ENCODE results near the gene PARP14.

Gene PARP14

DNA sequence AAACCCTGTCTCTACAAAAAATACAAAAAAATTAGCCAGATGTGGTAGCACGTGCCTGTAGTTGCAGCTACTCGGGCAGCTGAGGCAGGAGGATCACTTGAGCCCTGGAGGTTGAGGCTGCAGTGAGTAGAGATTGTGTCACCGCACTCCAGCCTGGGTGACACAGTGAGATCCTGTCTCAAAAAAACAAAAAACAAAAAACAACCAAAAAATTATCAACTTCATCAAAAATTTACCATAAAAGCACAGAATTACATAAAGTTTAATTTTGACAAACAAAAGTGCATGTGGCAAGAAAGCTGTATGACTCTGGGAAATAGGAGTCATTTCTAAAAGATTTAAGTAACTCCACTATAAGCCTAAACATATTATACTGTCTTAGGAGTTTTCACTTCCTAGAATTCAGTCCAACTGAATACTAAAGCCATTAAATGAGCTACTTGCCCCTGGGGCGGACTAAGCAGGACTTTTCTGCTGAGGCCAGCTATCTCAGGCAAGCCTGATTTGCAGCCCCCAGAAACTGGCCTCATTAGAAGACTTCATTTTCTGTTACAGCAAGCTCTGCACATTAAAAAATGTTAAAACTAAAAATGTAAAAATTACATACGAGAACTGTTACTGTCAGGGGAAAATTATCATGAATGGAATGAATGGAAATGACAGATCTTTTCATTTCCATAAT lies 90.0 kb downstream of the PARP14 start:
- no peak for DNase-seq (ENCODE audit: low read depth)

DNA sequence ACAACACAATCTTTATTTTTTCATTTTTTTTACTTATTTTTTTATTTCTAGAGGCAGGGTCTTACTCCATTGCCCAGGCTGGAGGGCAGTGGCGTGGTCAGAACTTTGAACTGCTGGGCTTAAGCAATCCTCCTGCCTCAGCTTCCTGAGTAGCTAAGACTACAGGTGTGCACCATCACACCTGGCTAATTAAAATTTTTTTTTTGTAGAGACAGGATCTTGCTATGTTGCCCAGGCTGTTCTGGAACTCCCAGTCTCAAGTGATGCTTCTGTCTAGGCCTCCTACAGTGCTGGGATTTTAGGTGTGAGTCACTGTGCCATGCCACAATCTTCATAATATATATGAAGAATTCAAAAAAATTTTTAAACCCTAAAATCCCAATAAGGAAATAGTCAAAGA lies 92.2 kb downstream of the PARP14 start:
- DNase-seq (ENCODE audit: low read depth): no peak

DNA sequence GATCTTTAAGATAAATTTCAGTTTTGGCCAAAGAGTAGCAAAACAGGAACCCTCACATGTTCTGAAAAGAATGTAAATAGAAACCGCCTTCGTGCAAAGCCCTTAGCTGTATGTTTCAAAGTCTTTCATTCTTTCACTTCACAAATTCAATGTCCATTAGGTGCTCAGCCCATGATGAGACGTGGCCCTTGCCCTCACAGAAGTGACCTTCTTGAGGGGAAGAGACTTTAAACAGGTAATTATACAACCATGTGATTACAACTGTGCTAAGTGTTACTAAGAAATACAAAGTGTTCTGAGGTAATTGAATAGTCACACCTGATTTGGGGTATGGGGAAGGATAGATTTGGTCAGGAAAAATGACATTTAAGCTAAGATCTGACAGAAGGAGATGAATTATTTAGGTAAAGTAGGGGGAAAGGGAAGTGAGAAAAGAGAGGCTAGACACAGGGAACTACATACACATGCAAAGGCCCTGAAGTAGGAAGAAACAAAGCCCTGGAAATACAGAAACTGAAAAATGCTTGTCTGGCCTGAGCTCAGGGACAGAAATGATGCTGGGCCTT lies 93.4 kb downstream of the PARP14 start:
- no peak for DNase-seq (ENCODE audit: low read depth)

DNA sequence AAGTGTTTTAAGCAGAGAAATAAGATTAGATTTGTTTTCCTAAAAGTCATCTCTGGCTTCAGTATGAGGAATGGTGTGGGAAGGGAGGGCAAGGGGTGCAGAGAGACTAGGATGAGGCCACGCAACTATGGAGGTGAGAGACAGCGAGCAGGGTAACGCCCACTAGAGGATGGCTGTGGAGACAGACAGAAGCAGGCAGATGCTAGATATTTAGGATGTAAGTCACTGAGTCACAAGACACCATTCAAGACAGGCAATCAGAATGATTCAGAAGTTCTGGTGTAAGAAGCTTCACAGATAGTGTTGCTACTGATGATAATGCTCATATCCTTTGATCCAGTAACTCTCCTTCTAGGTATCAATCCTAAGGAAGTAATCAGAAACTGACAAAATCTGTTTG lies 93.9 kb downstream of the PARP14 start:
- DNase-seq (ENCODE audit: low read depth): no peak

DNA sequence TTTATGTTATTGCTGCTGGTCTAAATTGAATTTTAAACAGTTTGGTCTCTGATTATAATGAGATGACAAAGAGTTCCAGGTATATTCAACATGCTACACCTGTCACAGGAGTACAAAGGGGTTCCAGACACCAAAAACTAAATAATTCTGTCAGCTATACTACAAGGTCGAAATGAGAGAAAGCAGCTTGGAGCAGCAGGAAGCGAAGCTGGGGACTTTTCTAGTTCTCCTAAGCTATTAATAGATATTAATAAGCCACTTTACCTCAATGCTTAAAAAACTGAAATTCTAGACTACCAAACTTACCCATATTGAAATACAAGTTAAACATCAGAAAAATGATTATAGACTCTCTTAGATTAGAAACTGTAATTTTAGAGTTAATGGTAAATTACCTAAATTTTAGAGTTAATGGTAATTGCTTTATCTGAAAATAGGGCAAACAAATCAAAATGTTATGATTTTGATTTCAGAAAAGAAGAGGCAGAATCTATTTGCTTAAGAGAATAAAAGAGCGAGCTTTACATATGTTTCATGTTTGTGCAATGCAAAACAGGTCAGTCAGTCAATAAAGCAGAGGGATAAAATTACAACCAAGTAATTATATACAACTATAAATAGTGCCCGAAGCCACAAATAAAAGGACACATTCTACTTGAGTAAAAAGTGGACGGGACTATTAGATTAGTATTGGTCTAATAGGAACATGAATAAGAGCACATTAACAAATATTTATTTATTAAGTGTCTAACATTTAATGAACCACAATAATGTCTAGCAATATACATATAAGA lies 96.2 kb downstream of the PARP14 start:
- DNase-seq (ENCODE audit: low read depth): no peak

DNA sequence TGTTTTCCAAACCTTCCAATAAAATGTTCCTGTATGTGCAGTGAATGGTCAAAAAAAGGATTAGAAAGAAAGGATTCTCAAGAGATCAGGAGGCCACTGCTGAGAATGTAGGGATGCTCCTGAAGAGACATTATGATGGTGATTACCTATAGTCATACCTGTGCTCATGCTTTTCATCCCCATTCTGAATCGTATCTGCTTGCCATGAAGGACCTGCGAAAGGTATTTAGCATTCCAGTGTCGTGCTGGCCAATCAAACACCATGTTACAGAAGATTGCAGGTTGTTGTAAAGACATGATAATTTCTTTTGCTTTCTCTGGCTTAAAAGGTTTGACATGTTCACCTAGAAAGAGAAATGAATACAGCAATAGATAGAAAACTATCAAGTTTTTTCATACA lies 96.9 kb downstream of the PARP14 start:
- DNase-seq (ENCODE audit: low read depth): no peak
